Lower leg skin (tissue), 4 donors: ENCODE measurements around the gene CYBC1. TPM values are rescaled to one million over a fixed set of nuclear protein-coding genes. Genes with fewer than 3 reads are reported as not detected.
A peak's percentile ranks its signal among the peaks of the same experiment; 100 is the strongest.

Source experiments
- DNase-seq, 2 donors: peaks; one replicate each; pipeline ENCODE4 v3.0.0-alpha.2; 2019; ENCODE audit warnings: low spot score in 2 of 2
- H3K4me3 ChIP-seq: fragments of 200-600 bp; sonication (generic); 2 replicates; pipeline ENCODE4 v1.5.1; 2017; ENCODE audit warnings: mild to moderate bottlenecking, low read depth; ENCODE audit not compliant: poor library complexity, severe bottlenecking
- POLR2A ChIP-seq, 2 donors: fragments of 450-650 bp; IDR thresholded peaks; one replicate each; pipeline ENCODE4 v1.6.1; 2016 to 2017; ENCODE audit warnings: antibody characterized with exemption in 2 of 2, mild to moderate bottlenecking in 1 of 2, moderate library complexity in 1 of 2
- WGBS, 2 donors: methylation state at CpG; one replicate each; pipeline ENCODE4 v1.1.5; 2018; 5-methylcytosine and 5-hydroxymethylcytosine counted together
- intact Hi-C: fragments of 100-400 bp; cut with DNase I; formaldehyde crosslinking; loops from one replicate; pipeline ENCODE4 v1.15.0; 2023; ENCODE audit warnings: low total_unique reads
- total RNA-seq, 4 donors: library from RNA; depleted of rRNA; stranded (reverse); fragments of >200 nt; gene quantifications; one replicate each; pipeline ENCODE4 v1.1.0, GENCODE V29; 2016
- TF ChIP-seq, protein P1 (sequence below), 3 donors: fragments of 450-650 bp; IDR thresholded peaks; one replicate each; pipeline ENCODE4 v1.5.1; 2016; ENCODE audit warnings: antibody characterized with exemption in 3 of 3, mild to moderate bottlenecking in 3 of 3, moderate library complexity in 2 of 3

CYBC1 gene
- total RNA-seq, 4 donors from 2014 or later: 32.4 to 48.8 (median 43.5) TPM

DNA sequence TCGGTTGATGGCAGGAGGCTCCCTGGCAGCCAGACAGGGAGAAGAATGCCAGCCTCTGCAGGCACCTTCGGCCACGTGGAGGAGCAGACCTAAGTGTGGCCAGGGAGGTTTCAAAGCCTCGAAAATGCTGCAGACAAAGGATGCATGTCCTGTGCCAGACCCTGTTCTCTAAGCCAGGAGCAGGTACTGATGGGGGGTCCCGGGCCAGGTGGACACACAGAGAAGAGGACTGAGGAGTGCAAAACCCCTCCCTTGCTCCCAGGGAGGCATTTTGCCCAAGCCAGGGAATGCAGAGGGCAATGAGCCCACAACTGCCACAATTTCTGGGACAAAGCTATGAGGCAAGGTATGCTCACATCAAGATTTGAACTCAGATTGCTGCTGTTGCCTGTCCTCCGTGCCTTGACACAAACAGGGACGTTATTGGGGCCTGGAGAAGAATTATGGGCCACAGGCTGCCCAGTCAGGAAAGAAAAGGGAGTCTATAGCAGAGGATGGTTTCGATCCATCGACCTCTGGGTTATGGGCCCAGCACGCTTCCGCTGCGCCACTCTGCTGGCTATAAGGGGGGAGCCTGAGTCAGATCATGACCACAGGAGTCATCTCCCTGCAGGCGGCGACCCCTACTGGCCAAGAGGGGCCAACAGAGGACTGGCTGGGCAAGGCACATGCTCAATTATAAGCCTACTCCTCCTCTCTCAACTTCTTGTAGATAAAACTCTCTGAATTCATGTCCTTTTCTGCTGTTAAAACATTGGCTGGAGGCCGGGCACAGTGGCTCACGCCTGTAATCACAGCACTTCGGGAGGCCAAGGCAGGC lies 43.9 kb upstream of the CYBC1 start:
- WGBS, 2 donors: 22 to 23% methylated on average over 17 of the region's 17 CpGs

DNA sequence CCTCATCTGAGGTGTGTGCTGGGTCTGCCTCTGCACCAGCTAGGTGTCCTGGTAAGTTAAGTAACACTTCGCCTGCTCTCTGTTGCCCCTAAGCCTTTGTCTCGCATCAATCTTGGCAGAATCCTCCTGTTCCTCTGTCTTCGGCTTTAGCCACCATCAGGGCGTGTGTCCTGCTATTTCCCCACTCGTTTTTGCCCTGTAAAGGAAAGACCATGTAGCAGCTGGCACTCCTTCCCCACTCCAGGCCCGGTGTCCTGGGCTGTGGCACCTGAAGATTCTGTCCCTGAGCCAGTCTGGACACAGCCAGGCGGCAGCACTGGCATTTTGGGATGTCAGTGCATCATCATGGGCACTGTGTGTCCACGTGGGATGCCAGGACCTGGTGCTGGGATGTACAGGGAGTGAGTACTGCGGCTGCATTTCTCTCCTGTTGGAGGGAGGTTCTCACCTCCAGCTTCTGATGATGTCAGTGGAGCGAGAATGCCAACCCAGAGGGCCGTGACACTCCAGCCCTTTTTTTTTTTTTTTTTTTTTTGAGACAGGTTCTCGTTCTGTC lies 42.8 kb upstream of the CYBC1 start:
- no peak for DNase-seq
- intact Hi-C loops: no loop called here
- no peak overlapping the region for H3K4me3 ChIP-seq
- TF ChIP-seq, protein P1, sequence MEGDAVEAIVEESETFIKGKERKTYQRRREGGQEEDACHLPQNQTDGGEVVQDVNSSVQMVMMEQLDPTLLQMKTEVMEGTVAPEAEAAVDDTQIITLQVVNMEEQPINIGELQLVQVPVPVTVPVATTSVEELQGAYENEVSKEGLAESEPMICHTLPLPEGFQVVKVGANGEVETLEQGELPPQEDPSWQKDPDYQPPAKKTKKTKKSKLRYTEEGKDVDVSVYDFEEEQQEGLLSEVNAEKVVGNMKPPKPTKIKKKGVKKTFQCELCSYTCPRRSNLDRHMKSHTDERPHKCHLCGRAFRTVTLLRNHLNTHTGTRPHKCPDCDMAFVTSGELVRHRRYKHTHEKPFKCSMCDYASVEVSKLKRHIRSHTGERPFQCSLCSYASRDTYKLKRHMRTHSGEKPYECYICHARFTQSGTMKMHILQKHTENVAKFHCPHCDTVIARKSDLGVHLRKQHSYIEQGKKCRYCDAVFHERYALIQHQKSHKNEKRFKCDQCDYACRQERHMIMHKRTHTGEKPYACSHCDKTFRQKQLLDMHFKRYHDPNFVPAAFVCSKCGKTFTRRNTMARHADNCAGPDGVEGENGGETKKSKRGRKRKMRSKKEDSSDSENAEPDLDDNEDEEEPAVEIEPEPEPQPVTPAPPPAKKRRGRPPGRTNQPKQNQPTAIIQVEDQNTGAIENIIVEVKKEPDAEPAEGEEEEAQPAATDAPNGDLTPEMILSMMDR (IDR thresholded peaks at IDR 0.05): no peak
- no peak for TF ChIP-seq POLR2A (IDR thresholded peaks at IDR 0.05)
- 58% methylated on average over 12 of the region's 12 CpGs for WGBS, 2 donors

More for the DNA sequence above, 43.9 kb upstream of the CYBC1 start:
- peak; percentile 88 to 97 for DNase-seq
- no peak for TF ChIP-seq POLR2A (IDR thresholded peaks at IDR 0.05)
- TF ChIP-seq, protein P1 (IDR thresholded peaks at IDR 0.05): peak in 1 of 3 donors; percentile 96
- intact Hi-C loops: no loop called here
- H3K4me3 ChIP-seq: no peak overlapping the region

DNA sequence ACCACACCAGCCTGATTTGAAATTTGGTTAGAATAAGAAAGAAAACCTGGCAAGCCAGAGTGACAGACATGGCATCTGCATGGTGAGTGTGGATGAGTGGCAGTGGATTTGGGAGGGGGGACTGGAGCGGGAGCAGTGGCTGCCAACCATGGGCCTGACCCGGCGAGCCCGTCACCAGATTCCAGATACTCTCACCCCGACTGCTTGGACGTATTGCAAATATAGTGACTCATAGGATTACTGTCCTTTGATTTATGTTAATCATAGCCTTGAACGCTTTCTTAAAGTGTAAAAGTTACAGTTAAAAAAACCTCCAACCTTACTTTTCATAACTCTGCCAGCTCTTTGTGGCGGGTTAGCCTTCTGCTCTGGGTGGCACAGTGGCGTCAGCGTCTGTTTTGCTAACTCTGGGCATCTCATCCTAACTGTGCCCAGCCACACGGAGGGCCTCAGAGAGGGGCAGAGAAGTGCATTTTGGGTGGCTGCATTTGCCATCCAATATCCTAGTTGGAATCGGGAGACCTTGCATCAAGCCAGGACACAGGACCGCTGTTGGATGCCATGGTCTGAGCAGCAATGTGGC lies 42.2 kb upstream of the CYBC1 start:
- H3K4me3 ChIP-seq: no peak overlapping the region
- intact Hi-C loops: no loop called here
- no peak for DNase-seq
- WGBS, 2 donors: 35 to 36% methylated on average over 13 of the region's 13 CpGs
- TF ChIP-seq, protein P1 (IDR thresholded peaks at IDR 0.05): no peak
- no peak for TF ChIP-seq POLR2A (IDR thresholded peaks at IDR 0.05)

DNA sequence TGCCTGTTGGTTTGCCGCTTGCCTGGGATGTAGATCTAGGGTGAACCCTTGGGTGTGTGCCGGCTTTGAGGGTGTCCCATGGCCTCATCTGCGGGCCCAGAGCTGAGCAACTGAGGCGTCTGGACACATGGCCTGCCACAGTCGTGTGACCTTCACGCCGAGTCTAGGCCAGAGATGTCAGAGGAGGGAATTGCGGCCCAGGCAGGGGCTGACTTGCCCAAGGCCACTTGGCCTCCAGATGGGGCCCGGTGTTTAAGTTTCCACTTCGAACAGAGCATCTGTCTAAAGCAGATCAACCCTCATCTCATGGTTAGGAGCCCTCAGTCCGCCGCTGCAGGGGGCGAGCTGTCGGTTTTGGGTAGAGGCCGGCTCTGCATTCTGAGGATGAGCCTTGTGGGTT lies 41.0 kb upstream of the CYBC1 start:
- WGBS, 2 donors: 86 to 99% methylated on average over 11 to 13 of the region's 15 CpGs
- TF ChIP-seq, protein P1 (IDR thresholded peaks at IDR 0.05): no peak
- TF ChIP-seq POLR2A (IDR thresholded peaks at IDR 0.05): no peak
- H3K4me3 ChIP-seq: no peak overlapping the region
- intact Hi-C loops: no loop called here
- no peak for DNase-seq

DNA sequence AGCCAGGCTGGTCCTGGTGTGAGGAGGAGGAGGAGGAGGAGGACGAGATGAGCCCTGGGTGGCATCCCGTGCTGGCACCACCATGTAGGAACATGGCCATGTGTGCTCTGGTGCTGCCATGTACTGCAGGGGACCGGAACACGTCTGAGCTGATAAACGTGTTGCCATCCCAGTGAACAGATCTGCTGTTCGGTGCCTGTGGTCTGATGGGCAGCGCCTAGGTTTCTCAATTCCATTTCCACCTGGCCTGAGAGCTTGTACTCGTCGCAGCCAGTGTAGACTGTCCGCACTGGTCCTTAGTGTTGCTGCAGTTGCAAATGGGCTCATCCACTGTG lies 40.6 kb upstream of the CYBC1 start:
- WGBS, 2 donors: 79 to 94% methylated on average over 7 to 10 of the region's 10 CpGs

More for the DNA sequence above, 40.6 kb upstream of the CYBC1 start:
- TF ChIP-seq, protein P1 (IDR thresholded peaks at IDR 0.05): no peak
- no peak for TF ChIP-seq POLR2A (IDR thresholded peaks at IDR 0.05)
- DNase-seq: no peak
- intact Hi-C loops: no loop called here
- H3K4me3 ChIP-seq: no peak overlapping the region
